LHCN-M2 (cell line): Measurements from ENCODE around the gene ACSL1. TPM values are rescaled to one million over a fixed set of nuclear protein-coding genes. Genes with fewer than 3 reads are reported as not detected.

Experiments used
- DNase-seq: peaks from one replicate; pipeline ENCODE4 v3.0.0-alpha.2; 2012; ENCODE audit warnings: low read depth
- total RNA-seq: library from RNA; depleted of rRNA; stranded (reverse); fragments of >200 nt; gene quantifications from 2 replicates; pipeline ENCODE4 v1.2.3, GENCODE V29; 2014; rRNA removed

Gene ACSL1
- total RNA-seq, 1 experiment from 2014 or later = 115 TPM

DNA sequence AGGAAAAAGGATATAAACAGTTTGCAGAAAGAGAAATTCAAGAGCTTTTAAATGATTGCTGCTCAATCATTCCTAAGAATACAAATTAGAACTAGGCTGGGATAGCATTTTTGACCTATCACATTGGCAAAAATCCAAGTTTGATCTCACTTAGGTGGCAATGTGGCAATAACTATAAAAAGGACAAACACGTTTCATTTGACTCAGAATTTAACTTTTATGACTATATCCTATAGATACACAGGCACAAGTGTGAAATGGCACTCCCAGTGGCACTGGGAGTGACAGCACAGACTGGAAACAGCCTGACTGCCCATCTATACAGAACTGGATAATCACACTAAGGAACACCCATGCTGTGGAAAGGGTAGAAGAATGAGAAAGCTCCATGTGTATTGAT is 103.0 kb downstream of the ACSL1 start:
- no peak for DNase-seq

DNA sequence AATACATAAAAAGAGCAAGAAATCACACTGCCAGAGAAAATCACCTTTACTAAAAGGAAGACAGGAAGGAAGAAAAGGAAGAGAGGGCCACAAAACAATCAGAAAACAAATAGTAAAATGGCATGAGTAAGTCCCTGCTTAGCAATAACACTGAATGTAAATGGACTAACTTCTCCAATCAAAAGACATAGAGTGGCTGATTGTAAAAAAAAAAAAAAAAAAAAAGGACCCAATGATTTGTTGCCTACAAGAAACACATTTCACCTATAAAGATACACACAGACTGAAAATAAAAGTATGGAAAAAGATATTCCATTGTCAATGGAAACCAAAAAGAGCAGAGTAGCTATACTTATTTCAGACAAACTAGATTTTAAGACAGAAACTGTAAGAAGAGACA is 104.5 kb downstream of the ACSL1 start:
- no peak for DNase-seq

DNA sequence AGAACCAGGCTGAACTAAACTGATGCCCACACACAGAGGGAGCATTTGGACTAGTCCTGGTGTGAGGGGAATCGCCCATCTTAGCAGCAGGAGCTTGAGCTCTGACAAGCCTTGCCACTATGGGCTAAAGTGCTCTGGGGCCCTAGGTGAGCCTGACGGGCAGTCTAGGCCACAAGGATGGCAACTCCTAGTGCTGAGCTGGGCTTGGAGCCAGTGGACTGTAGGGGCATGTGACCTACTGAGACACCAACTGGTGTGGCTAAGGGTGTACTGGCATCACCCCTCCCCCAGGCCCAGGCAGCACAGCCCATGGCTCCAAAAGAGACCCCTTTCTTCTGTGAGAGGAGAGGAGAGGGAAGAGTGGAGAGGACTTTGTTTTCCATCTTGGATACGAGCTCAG is 106.4 kb downstream of the ACSL1 start:
- DNase-seq = no peak

DNA sequence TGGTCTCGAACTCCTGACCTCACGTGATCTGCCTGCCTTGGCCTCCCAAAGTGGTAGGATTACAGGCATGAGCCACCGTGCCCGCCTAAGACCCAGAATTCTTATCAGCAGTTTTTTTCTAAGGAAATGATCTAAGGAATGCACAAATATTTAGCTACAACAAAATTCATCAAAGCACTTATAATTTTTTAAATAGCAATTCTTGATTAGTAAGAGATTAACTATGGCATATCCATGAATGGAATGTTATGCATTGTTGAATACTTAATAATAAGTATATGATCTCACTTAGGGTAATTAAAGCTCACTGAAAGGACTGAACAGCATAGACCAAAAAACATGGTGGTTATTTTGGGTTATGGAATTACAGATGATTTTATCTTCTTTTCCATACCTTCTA is 110.2 kb downstream of the ACSL1 start:
- DNase-seq = no peak

DNA sequence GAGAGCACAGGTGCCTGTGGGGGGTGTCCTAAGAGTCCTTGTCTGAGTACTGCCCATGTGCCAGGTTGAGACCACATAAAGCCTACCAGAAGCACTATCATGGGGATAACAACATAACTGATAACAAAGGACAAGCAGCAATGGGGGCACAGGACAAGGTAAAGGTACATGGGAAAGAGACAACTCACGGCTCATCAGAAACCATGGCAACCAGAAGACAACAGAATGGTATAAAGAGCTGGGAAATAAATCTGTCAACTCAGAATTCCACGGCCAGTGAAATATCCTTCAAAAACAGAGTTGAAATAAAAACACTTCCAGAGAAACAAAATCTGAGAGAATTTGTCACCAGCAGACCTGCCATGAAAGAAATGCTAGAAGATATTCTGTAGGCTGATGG is 111.9 kb downstream of the ACSL1 start:
- no peak for DNase-seq

DNA sequence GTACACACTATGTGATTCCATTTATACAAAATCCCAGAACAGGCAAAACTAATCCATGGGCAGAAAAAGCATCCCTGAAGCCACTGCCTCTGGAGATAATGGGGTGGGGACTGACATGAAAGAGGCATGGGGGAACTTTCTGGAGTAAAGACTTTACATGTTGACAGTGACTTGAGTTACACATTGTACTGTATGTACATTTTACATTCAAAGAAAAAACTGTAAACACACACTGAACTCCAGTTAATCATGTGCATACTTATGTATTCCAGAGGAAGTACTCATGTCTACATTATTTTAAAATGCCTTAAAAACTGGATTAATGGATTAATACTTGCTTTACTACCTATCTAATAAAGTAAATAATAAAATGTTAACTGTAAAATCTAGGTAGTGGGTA is 113.4 kb downstream of the ACSL1 start:
- no peak for DNase-seq

DNA sequence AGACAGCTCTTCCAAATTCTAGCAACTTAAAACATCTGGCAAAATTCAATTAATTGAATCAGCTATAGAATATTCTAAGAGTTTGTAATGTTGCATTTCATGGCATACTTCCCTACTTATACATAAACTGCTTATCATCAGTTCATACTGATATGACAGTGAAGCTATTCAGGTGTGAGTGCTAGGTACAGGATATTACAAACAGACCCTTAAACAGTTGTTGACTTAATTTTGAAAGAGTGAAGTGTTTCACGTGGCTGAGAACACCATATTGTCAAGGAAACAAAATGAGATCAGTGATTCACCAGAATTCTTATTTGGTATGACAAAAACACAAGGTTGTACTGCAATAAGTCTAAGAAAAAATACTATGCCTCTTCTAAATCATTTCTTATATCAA is 119.3 kb downstream of the ACSL1 start:
- DNase-seq = no peak

DNA sequence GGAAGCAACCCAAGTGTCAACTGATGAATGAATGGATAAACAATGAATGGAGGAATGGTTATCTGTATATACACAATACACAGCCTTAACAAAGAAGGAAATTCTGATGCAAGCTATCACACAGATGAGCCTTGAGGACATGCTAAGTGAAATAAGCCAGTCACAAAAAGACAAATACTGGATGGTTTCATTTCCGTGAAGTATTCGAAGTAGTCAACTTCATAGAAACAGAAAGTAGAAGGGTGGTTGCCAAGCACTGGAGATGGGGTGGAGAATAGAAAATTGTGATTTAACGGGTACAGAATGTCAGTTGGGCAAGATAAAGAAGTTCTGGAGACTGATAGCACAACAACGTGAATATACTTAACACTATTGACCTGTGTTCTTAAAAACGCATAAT is 120.1 kb downstream of the ACSL1 start:
- DNase-seq = no peak

Other genes with a start within 250 kb of the ACSL1 start
- gene CASP3, start 176.5 kb downstream of the ACSL1 start, total RNA-seq = 50.2 and 52.2 TPM in 2 replicates
- gene PRIMPOL, start 176.2 kb downstream of the ACSL1 start, total RNA-seq = 20.6 and 29.0 TPM in 2 replicates
- gene CENPU, start 91.9 kb downstream of the ACSL1 start, total RNA-seq = 73.7 and 85.5 TPM in 2 replicates
- gene HELT, start 192.5 kb upstream of the ACSL1 start, total RNA-seq = not detected in 2 replicates